H9 (cell line): ENCODE data around the gene NSFL1C. TPM values are rescaled to one million over a fixed set of nuclear protein-coding genes. Genes with fewer than 3 reads are reported as not detected.
"Not testable (repeated sequence)": the region's sequence is repeated elsewhere in the genome, so short reads cannot be mapped to it uniquely, and the experiment has no call there.

Experiments
- DNase-seq: peaks from one replicate; pipeline ENCODE4 v3.0.0-alpha.2; 2017
- H2AFZ ChIP-seq: one replicate; pipeline ENCODE4 v1.6.1; 2013; ENCODE audit warnings: mild to moderate bottlenecking, low read length, control low read depth, moderate library complexity
- H2AK5ac ChIP-seq: 2 replicates; pipeline ENCODE4 v1.6.1; 2013; ENCODE audit warnings: low read length, control low read depth, mixed read lengths; ENCODE audit not compliant: insufficient read length
- H2BK120ac ChIP-seq: one replicate; pipeline ENCODE4 v1.6.1; 2013; ENCODE audit warnings: low read depth, mild to moderate bottlenecking, low read length, control low read depth, inconsistent platforms; ENCODE audit not compliant: poor library complexity, severe bottlenecking
- H2BK12ac ChIP-seq: 2 replicates; pipeline ENCODE4 v1.6.1; 2013; ENCODE audit warnings: low read length, control low read depth, mixed read lengths, low read depth; ENCODE audit not compliant: insufficient read length
- H2BK15ac ChIP-seq: 2 replicates; pipeline ENCODE4 v1.6.1; 2013; ENCODE audit warnings: low read depth, low read length, control low read depth
- H2BK20ac ChIP-seq: one replicate; pipeline ENCODE4 v1.6.1; 2013; ENCODE audit warnings: low read depth, mild to moderate bottlenecking, low read length, control low read depth, inconsistent platforms; ENCODE audit not compliant: poor library complexity, severe bottlenecking
- H2BK5ac ChIP-seq: 2 replicates; pipeline ENCODE4 v1.6.1; 2013; ENCODE audit warnings: low read length, control low read depth, mixed read lengths; ENCODE audit not compliant: insufficient read length
- H3K14ac ChIP-seq: 2 replicates; pipeline ENCODE4 v1.6.1; 2013; ENCODE audit warnings: low read length, control low read depth; ENCODE audit not compliant: insufficient read depth
- H3K18ac ChIP-seq: 2 replicates; pipeline ENCODE4 v1.6.1; 2013; ENCODE audit warnings: low read depth, mild to moderate bottlenecking, mixed read lengths, low read length, control low read depth; ENCODE audit not compliant: insufficient read length
- H3K23ac ChIP-seq: 2 replicates; pipeline ENCODE4 v1.6.1; 2013; ENCODE audit warnings: low read length, control low read depth, mixed read lengths, low read depth; ENCODE audit not compliant: insufficient read length
- H3K23me2 ChIP-seq: 2 replicates; pipeline ENCODE4 v1.6.1; 2013; ENCODE audit warnings: low read depth, mild to moderate bottlenecking, mixed read lengths, low read length, control low read depth; ENCODE audit not compliant: insufficient read length, poor library complexity, severe bottlenecking
- H3K27ac ChIP-seq: 2 replicates; pipeline ENCODE4 v1.5.1; 2013; ENCODE audit warnings: low read length, control low read depth, mixed read lengths, low read depth; ENCODE audit not compliant: insufficient read length
- H3K27me3 ChIP-seq: 2 replicates; pipeline ENCODE4 v1.6.1; 2013; ENCODE audit warnings: low read length, control low read depth, inconsistent platforms; ENCODE audit not compliant: insufficient read depth
- H3K4ac ChIP-seq: 2 replicates; pipeline ENCODE4 v1.6.1; 2013; ENCODE audit warnings: low read depth, mild to moderate bottlenecking, control low read depth, inconsistent platforms, low read length, moderate library complexity
- H3K4me1 ChIP-seq: 2 replicates; pipeline ENCODE4 v1.6.1; 2013; ENCODE audit warnings: low read length, control low read depth, inconsistent platforms; ENCODE audit not compliant: insufficient read depth
- H3K4me2 ChIP-seq: 2 replicates; pipeline ENCODE4 v1.6.1; 2013; ENCODE audit warnings: low read length, control low read depth, mixed read lengths; ENCODE audit not compliant: insufficient read length, insufficient read depth
- H3K56ac ChIP-seq: 2 replicates; pipeline ENCODE4 v1.6.1; 2013; ENCODE audit warnings: low read depth, mild to moderate bottlenecking, mixed read lengths, low read length, control low read depth; ENCODE audit not compliant: insufficient read length
- H3K79me1 ChIP-seq: 2 replicates; pipeline ENCODE4 v1.6.1; 2013; ENCODE audit warnings: low read depth, mild to moderate bottlenecking, moderate library complexity, low read length, control low read depth, inconsistent platforms; ENCODE audit not compliant: insufficient read depth, poor library complexity, severe bottlenecking
- H3K79me2 ChIP-seq: 2 replicates; pipeline ENCODE4 v1.6.1; 2013; ENCODE audit warnings: low read length, control low read depth, inconsistent platforms; ENCODE audit not compliant: insufficient read depth
- H3K9ac ChIP-seq: 2 replicates; pipeline ENCODE4 v1.6.1; 2013; ENCODE audit warnings: low read length, control low read depth, mixed read lengths; ENCODE audit not compliant: insufficient read length; ENCODE audit errors: extremely low read depth
- H3K9me3 ChIP-seq: one replicate; pipeline ENCODE4 v1.6.1; 2013; ENCODE audit warnings: low read depth, low read length, inconsistent platforms; ENCODE audit not compliant: control insufficient read depth
- H3T11ph ChIP-seq: one replicate; pipeline ENCODE4 v1.6.1; 2013; ENCODE audit warnings: mild to moderate bottlenecking, low read length, control low read depth, inconsistent platforms
- H4K20me1 ChIP-seq: one replicate; pipeline ENCODE4 v1.6.1; 2013; ENCODE audit not compliant: control insufficient read depth, insufficient read length, insufficient read depth
- H4K5ac ChIP-seq: 2 replicates; pipeline ENCODE4 v1.6.1; 2013; ENCODE audit warnings: low read depth, mild to moderate bottlenecking, mixed read lengths, low read length, control low read depth; ENCODE audit not compliant: insufficient read length
- H4K8ac ChIP-seq: replicated peaks from 2 replicates; pipeline ENCODE4 v1.6.1; 2013; ENCODE audit warnings: low read length, control low read depth, mixed read lengths, low read depth; ENCODE audit not compliant: insufficient read length
- H4K91ac ChIP-seq: 2 replicates; pipeline ENCODE4 v1.6.1; 2013; ENCODE audit warnings: low read depth, mild to moderate bottlenecking, moderate library complexity, mixed read lengths, low read length, control low read depth; ENCODE audit not compliant: insufficient read length
- H3K27ac Mint-ChIP-seq, 3 experiments: 2 replicates in 2 of 3; 3 replicates in 1 of 3; pipeline ENCODE4 v1.8.0; 2020 to 2021; ENCODE audit warnings: mixed read lengths in 3 of 3, mild to moderate bottlenecking in 1 of 3, moderate library complexity in 1 of 3
- H3K27me3 Mint-ChIP-seq: 2 replicates; pipeline ENCODE4 v1.8.0; 2021; ENCODE audit warnings: low read depth, mild to moderate bottlenecking, moderate library complexity, mixed read lengths
- H3K36me3 Mint-ChIP-seq, 3 experiments: 2 replicates in 2 of 3; 3 replicates in 1 of 3; pipeline ENCODE4 v1.8.0; 2020 to 2021; ENCODE audit warnings: low read depth in 3 of 3, mixed read lengths in 3 of 3; ENCODE audit not compliant: insufficient read depth in 1 of 3
- H3K4me1 Mint-ChIP-seq, 2 experiments: 2 replicates each; pipeline ENCODE4 v1.8.0; 2020; ENCODE audit warnings: mixed read lengths in 2 of 2
- H3K4me3 Mint-ChIP-seq, 2 experiments: 2 replicates in 1 of 2; 3 replicates in 1 of 2; pipeline ENCODE4 v1.8.0; 2020 to 2021; ENCODE audit warnings: mild to moderate bottlenecking in 2 of 2, mixed read lengths in 2 of 2, moderate library complexity in 1 of 2
- H3K9me3 Mint-ChIP-seq, 2 experiments: 2 replicates in 1 of 2; 3 replicates in 1 of 2; pipeline ENCODE4 v1.8.0; 2020; ENCODE audit warnings: mild to moderate bottlenecking in 2 of 2, mixed read lengths in 2 of 2, moderate library complexity in 1 of 2
- WGBS: extraction: QIAGEN DNeasy Blood & Tissue Kit; methylation state at CpG from one replicate; pipeline ENCODE4 v1.1.7; 2013; ENCODE audit warnings: missing lambda C conversion rate, low lambda C conversion rate, mixed read lengths; ENCODE audit not compliant: insufficient read length; ENCODE audit errors: extremely low coverage; 5-methylcytosine and 5-hydroxymethylcytosine counted together
- total RNA-seq: library from RNA; stranded (reverse); gene quantifications from 2 replicates; pipeline ENCODE4 v1.2.1, GENCODE V29; 2021

Gene NSFL1C
- total RNA-seq, 1 experiment from 2014 or later, result 81.8 TPM

- not testable (repeated sequence) for H3K23me2 ChIP-seq, H3K9me3 Mint-ChIP-seq, H2AK5ac ChIP-seq, H3K18ac ChIP-seq, H2BK120ac ChIP-seq, H4K5ac ChIP-seq, H4K20me1 ChIP-seq, H2BK12ac ChIP-seq, H3K14ac ChIP-seq, H3K56ac ChIP-seq, H3K27ac ChIP-seq, H2BK20ac ChIP-seq, H3K27ac Mint-ChIP-seq, H3K4me3 Mint-ChIP-seq, H3K9me3 ChIP-seq, H3K4me2 ChIP-seq, H3K9ac ChIP-seq, H3K4me1 Mint-ChIP-seq, H3T11ph ChIP-seq, H4K91ac ChIP-seq, H2AFZ ChIP-seq, H3K36me3 Mint-ChIP-seq, H3K23ac ChIP-seq, H2BK15ac ChIP-seq, H3K4ac ChIP-seq, H3K79me2 ChIP-seq, H2BK5ac ChIP-seq, H4K8ac ChIP-seq, H3K79me1 ChIP-seq, H3K27me3 ChIP-seq, DNase-seq, H3K4me1 ChIP-seq
- H3K27me3 Mint-ChIP-seq, result peaks cover 76% of the 10 kb centered on the region
- no CpG with 5 or more reads among the region's 7 CpGs for WGBS
These were observed 68.5 kb downstream of the NSFL1C start for GRCh38 chr20:1398185-1398584.
